ENCODE data around the gene TCEA2. TPM values are rescaled to one million over a fixed set of nuclear protein-coding genes. Genes with fewer than 3 reads are reported as not detected.

Gene TCEA2
- total and polyA plus RNA-seq, 2 of the 13 experiments (the other 11 are each of a cell fraction or from before 2014, with no cell fraction given), result 28.1 to 33.7 TPM

DNA sequence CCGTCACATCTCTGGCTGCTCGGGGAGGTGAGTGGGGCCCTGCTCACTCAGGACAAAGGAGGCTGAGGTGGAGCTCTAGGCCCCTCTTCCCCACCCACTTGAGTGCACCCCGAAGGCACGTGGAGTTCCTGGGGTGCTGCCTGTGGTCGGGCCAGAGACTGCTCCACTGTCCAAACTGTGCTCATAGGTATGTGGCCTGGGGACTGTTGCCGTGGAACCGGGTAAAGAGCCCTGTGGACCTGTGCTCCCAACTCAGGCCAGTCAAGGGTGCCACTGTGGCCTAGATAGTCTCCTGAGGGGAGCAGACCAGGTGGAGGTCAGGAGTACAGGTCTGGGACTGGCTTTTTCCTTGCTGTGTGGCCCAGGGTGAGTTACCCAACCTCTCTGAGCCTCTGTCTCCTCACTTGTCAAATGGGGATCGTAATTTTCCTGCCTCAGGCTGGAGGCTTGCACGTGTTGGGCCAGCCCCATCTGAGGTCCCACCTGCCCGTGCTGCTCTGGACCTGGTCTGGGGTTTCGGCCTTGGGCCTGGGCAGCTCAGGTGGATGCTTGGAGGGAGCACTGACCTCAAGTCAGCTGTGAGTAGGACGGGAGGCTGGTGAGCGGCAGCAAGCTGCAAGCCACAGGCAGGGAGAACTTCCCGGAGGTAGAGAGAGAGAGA is 56.8 kb downstream of the TCEA2 start (continued):
- TF ChIP-seq, protein P1, sequence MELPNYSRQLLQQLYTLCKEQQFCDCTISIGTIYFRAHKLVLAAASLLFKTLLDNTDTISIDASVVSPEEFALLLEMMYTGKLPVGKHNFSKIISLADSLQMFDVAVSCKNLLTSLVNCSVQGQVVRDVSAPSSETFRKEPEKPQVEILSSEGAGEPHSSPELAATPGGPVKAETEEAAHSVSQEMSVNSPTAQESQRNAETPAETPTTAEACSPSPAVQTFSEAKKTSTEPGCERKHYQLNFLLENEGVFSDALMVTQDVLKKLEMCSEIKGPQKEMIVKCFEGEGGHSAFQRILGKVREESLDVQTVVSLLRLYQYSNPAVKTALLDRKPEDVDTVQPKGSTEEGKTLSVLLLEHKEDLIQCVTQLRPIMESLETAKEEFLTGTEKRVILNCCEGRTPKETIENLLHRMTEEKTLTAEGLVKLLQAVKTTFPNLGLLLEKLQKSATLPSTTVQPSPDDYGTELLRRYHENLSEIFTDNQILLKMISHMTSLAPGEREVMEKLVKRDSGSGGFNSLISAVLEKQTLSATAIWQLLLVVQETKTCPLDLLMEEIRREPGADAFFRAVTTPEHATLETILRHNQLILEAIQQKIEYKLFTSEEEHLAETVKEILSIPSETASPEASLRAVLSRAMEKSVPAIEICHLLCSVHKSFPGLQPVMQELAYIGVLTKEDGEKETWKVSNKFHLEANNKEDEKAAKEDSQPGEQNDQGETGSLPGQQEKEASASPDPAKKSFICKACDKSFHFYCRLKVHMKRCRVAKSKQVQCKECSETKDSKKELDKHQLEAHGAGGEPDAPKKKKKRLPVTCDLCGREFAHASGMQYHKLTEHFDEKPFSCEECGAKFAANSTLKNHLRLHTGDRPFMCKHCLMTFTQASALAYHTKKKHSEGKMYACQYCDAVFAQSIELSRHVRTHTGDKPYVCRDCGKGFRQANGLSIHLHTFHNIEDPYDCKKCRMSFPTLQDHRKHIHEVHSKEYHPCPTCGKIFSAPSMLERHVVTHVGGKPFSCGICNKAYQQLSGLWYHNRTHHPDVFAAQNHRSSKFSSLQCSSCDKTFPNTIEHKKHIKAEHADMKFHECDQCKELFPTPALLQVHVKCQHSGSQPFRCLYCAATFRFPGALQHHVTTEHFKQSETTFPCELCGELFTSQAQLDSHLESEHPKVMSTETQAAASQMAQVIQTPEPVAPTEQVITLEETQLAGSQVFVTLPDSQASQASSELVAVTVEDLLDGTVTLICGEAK (IDR thresholded peaks at IDR 0.05), result no peak
- TF ChIP-seq, protein P1 (CRISPR knock-in tag; IDR thresholded peaks at IDR 0.05), result no peak
- TF ChIP-seq HMGA1 (CRISPR knock-in tag; conservative IDR thresholded peaks at IDR 0.05) (no peak), ZNF883 (CRISPR knock-in tag; IDR thresholded peaks at IDR 0.05; ENCODE audit: not compliant biosample characterization) (peak; percentile 21), ZNF367 (CRISPR knock-in tag; IDR thresholded peaks at IDR 0.05; ENCODE audit: borderline replicate concordance) (no peak), HDAC2 (CRISPR knock-in tag; IDR thresholded peaks at IDR 0.05) (no peak), RFX3 (CRISPR knock-in tag; IDR thresholded peaks at IDR 0.05) (no peak), ZNF556 (CRISPR knock-in tag; IDR thresholded peaks at IDR 0.05; ENCODE audit: borderline replicate concordance) (no peak), ZNF282 (IDR thresholded peaks at IDR 0.05; ENCODE audit: partially characterized antibody) (no peak), HIVEP1 (CRISPR knock-in tag; IDR thresholded peaks at IDR 0.05) (peak; percentile 20; the same call in 1 of the 2 replicates), ZFP36L2 (CRISPR knock-in tag; IDR thresholded peaks at IDR 0.05) (no peak)
- TF ChIP-seq, protein P2, sequence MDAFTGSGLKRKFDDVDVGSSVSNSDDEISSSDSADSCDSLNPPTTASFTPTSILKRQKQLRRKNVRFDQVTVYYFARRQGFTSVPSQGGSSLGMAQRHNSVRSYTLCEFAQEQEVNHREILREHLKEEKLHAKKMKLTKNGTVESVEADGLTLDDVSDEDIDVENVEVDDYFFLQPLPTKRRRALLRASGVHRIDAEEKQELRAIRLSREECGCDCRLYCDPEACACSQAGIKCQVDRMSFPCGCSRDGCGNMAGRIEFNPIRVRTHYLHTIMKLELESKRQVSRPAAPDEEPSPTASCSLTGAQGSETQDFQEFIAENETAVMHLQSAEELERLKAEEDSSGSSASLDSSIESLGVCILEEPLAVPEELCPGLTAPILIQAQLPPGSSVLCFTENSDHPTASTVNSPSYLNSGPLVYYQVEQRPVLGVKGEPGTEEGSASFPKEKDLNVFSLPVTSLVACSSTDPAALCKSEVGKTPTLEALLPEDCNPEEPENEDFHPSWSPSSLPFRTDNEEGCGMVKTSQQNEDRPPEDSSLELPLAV (CRISPR knock-in tag; conservative IDR thresholded peaks at IDR 0.05; ENCODE audit: low read depth), result no peak
- TF ChIP-seq, protein P3, sequence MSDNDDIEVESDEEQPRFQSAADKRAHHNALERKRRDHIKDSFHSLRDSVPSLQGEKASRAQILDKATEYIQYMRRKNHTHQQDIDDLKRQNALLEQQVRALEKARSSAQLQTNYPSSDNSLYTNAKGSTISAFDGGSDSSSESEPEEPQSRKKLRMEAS (IDR thresholded peaks at IDR 0.05), result peak; percentile 17; the same call in 1 of the 2 replicates
- TF ChIP-seq, protein P4, sequence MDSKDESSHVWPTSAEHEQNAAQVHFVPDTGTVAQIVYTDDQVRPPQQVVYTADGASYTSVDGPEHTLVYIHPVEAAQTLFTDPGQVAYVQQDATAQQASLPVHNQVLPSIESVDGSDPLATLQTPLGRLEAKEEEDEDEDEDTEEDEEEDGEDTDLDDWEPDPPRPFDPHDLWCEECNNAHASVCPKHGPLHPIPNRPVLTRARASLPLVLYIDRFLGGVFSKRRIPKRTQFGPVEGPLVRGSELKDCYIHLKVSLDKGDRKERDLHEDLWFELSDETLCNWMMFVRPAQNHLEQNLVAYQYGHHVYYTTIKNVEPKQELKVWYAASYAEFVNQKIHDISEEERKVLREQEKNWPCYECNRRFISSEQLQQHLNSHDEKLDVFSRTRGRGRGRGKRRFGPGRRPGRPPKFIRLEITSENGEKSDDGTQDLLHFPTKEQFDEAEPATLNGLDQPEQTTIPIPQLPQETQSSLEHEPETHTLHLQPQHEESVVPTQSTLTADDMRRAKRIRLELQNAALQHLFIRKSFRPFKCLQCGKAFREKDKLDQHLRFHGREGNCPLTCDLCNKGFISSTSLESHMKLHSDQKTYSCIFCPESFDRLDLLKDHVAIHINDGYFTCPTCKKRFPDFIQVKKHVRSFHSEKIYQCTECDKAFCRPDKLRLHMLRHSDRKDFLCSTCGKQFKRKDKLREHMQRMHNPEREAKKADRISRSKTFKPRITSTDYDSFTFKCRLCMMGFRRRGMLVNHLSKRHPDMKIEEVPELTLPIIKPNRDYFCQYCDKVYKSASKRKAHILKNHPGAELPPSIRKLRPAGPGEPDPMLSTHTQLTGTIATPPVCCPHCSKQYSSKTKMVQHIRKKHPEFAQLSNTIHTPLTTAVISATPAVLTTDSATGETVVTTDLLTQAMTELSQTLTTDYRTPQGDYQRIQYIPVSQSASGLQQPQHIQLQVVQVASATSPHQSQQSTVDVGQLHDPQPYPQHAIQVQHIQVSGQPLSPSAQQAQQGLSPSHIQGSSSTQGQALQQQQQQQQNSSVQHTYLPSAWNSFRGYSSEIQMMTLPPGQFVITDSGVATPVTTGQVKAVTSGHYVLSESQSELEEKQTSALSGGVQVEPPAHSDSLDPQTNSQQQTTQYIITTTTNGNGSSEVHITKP (CRISPR knock-in tag; IDR thresholded peaks at IDR 0.05; ENCODE audit: low read depth), result no peak
- TF ChIP-seq, protein P5, sequence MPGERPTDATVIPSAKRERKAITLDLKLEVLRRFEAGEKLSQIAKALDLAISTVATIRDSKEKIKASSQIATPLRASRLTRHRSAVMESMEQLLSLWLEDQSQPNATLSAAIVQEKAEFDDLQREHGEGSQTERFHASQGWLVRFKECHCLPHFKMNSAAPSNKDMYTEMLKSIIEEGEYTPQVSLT (CRISPR knock-in tag; IDR thresholded peaks at IDR 0.05; ENCODE audit: borderline replicate concordance, low read depth), result no peak
